ENCODE results near the gene ISL2.

ISL2 gene

DNA sequence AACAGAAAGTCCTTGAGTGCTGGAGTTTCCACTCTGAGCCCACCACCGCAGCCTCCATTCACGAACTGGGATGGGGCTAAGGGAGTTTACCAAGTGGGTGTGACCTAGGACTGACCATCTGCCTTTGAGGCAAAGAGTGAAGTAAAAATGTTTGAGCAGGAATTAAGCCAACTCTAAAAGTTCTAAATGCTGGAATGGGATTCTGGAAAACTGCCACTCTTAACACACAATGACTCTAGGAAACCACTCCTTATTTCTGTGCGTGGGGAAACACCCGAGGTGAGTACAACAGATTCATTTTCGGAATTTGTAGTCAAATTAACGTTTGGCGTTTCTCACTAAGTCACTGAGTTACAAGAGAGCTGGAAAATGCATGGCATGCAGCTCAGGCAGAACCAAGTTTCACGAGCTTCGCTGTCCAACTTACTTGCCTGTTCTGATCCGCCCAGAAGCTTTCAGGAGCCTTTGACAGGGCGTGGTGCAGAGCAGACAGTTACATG is 31.6 kb downstream of the ISL2 start:
- no peak for FAIRE-seq
- DNase-seq (ENCODE audit: insufficient read length, low spot score), result no peak

DNA sequence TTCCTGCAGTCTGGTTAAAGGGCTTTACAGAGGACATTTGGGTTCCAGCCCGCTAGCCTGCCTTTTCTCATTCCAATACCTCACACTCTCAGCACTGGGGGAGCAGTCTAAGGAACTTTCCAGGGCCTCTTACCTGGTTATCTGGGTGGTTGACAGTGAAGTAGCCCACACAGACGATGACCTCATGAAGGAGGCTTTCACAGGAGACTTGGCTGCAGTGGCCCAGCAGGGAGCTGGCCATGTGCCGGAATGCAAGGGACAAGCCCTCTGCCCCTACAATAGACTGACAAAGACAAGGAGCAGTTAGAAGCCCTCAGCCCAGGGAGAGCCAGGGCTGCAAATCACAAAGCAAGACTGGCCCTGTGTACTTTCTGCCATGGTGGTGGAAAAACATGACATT is 39.5 kb downstream of the ISL2 start:
- DNase-seq (ENCODE audit: insufficient read length, low spot score) (no peak), FAIRE-seq (no peak)

DNA sequence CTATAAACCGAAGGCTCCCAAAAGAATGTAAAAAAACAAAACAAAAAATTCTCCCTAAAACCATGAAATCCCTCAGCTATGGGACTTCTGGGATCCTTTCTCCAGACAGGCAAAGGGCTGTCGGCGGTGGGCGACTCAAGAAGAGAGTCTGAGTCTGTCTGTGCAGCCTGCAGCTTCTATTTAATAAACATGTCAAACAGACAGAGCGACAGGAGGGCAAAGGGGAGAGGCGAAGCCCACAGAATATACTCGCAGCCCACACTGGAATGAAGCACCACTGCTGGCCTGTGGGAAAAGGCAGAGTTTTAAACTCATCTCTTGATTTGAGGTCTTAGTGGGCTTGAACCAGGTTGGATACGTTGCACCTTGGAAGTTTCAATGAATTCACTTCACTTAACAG is 40.2 kb downstream of the ISL2 start:
- FAIRE-seq, result no peak
- no peak for DNase-seq (ENCODE audit: insufficient read length, low spot score)

DNA sequence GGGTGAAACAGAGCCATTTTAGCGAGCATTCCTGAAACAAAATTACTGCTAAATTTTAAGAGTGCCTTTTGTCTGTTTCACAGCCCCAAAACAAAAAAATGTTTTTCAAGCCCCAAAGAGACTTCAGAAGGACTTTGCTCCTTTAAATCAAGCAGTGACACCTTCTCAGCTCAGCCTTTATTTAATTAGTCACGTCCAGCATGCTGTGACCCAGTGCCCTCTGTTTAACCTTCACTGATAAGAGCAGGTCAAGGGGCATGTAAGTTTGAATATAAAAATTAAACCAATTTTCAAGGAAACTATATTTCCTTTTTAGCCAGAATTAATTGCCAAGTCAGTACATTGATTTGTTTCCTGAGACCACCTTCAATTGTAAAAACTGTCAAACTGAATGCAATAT is 40.6 kb downstream of the ISL2 start:
- DNase-seq (ENCODE audit: insufficient read length, low spot score) (no peak), FAIRE-seq (no peak)

GRCh38 chr15:76377751-76378150 is 41.2 kb downstream of the ISL2 start:
- DNase-seq (ENCODE audit: insufficient read length, low spot score), result no peak
- no peak for FAIRE-seq

- no peak for FAIRE-seq
- DNase-seq (ENCODE audit: insufficient read length, low spot score), result no peak
These were observed 42.1 kb downstream of the ISL2 start for GRCh38 chr15:76378691-76379090.

- FAIRE-seq (no peak), DNase-seq (ENCODE audit: insufficient read length, low spot score) (no peak)
These were observed 43.7 kb downstream of the ISL2 start for GRCh38 chr15:76380249-76380648.

- DNase-seq (ENCODE audit: insufficient read length, low spot score) (no peak), FAIRE-seq (no peak)
These were observed 44.8 kb downstream of the ISL2 start for GRCh38 chr15:76381366-76381765.

DNA sequence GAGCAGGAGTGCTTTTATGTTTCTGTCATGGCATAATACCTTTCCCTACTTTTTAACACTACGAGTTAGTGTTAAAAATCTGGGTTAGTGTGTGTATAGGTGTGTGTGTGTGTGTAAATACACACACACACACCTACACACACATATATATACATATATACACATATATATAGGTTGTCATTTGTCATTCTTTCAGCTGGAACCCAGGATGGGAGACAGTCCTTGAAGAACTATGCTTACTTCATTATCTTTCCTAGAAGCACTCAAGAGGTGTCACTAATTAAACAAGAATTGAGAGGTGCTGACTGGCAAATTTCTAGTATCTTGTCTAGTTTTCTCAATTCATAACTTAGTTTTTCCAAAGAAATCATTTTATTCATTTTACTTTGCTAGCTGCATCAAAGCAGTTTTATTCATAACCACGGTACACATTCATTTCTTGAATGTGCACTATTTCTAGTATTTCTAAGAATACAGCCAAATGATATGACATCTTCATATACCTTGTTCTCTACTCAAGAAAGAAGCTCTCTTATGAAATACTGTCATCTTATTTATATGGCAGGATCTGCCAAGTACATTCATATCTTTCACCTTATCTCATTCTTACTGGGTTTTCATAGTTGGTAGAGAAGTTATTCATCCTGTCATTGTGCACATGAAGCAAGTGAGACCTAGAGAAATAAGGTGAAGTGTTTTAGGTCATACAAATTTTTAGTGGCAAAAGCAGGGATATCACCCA is 46.6 kb downstream of the ISL2 start:
- FAIRE-seq (no peak), DNase-seq (ENCODE audit: insufficient read length, low spot score) (no peak)

GRCh38 chr15:76384409-76384808 is 47.8 kb downstream of the ISL2 start:
- DNase-seq (ENCODE audit: insufficient read length, low spot score) (no peak), FAIRE-seq (no peak)

DNA sequence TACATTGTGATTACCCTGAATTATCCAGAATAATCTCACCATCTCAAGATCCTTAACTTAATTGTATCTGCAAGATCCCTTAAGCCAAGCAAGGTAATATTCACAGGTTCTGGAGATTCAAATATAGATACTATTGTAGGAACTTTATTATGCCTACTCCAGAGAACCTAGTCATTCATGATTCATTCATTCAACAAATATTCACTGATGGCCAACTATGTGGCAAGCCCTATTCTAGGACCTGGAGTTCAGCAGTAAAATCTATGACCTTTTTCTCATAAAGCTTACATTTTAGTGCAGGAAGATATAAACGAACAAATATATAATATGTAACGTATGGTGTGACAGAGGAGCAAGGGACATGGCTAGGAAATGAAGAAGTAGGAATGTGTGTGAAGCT is 49.6 kb downstream of the ISL2 start:
- no peak for DNase-seq (ENCODE audit: insufficient read length, low spot score)
- FAIRE-seq, result no peak

DNA sequence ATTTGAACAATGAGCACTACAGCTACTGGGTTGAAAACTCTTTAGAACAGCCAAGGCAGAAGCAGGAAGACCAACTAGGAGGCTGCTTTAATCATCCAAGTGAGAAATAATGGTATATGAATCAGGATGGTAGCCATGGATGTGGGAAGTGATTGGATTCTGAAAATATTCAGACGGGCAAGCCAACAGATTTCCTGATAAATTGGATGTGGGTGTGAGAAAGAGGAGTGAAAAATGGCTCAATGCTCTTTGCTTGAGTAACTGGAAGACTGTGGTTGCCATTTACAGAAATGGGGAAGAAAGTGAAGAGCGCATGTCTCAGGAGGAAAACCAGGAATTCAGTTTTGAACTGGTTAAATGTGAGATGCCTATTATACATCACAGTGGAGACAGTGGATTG is 50.4 kb downstream of the ISL2 start:
- FAIRE-seq (no peak), DNase-seq (ENCODE audit: insufficient read length, low spot score) (no peak)

- FAIRE-seq (no peak), DNase-seq (ENCODE audit: insufficient read length, low spot score) (no peak)
These were observed 54.0 kb downstream of the ISL2 start for GRCh38 chr15:76390571-76390970.

- no peak for DNase-seq (ENCODE audit: insufficient read length, low spot score)
- no peak for FAIRE-seq
These were observed 54.7 kb downstream of the ISL2 start for GRCh38 chr15:76391309-76391708.

GRCh38 chr15:76391847-76392246 is 55.3 kb downstream of the ISL2 start:
- FAIRE-seq, result no peak
- no peak for DNase-seq (ENCODE audit: insufficient read length, low spot score)
